Ovary (tissue), 3 donors: ENCODE measurements around the gene CHTOP.

Experiments used
- CTCF ChIP-seq, 3 donors: fragments of 450-650 bp in 2 of 3; fragments of 200-600 bp in 1 of 3; IDR thresholded peaks; one replicate each; pipeline versions ENCODE4 v1.5.1 to v1.8.0; 2016 to 2022; ENCODE audit warnings: antibody characterized with exemption in 3 of 3, mild to moderate bottlenecking in 1 of 3
- POLR2A ChIP-seq: fragments of 450-650 bp; IDR thresholded peaks from one replicate; pipeline ENCODE4 v1.6.1; 2017; ENCODE audit warnings: antibody characterized with exemption, mild to moderate bottlenecking, moderate library complexity
- donor health status: DM: no; HTN: no; CAD: no.

GRCh38 chr1:153670257-153670858, 36.5 kb downstream of the CHTOP start:
- no peak for TF ChIP-seq CTCF (IDR thresholded peaks at IDR 0.05)
- TF ChIP-seq POLR2A: no peak
